ENCODE measurements around the gene SH3BGR.
"Not testable (repeated sequence)": the region's sequence is repeated elsewhere in the genome, so short reads cannot be mapped to it uniquely, and the experiment has no call there.

The SH3BGR gene

DNA sequence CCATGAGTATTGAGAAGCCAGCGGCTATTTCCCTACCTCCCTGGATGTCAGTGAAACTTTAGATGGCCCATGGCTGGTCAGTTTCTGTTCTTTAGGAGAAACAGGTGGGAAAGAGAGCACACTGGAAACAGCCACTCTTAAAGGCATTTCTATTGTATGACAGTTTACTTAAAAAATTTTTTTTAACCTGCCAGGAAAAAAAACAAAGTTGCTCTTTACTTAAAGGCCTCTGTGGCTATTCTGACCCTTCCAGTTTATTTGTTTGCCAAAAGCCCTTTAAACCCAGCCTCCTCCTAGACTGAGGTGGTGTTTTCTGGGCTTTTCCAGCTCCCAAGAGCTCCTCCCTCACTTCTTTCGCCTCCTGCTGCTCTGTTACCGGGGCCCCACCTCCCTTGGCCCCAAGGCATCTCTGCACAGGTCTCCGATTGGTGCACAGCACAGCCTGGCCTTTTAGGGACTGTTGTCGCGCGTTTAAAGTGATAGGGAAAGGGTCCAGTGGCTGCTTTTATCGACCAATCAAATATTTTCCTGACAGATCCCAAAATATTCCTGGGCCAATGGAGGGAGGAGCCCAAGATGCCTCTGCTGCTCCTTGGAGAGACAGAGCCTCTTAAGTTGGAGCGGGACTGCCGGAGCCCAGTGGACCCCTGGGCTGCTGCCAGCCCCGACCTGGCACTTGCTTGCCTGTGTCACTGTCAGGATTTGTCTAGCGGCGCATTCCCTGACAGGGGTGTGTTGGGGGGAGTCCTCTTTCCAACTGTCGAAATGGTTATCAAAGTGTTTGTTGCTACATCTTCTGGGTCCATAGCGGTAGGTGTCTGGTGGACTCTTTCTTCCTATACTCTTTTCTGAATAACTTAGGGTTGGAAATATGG, at the start of gene SH3BGR:
SH3BGR (plus strand) TSS at position 639 of the 875 bp plus-strand sequence; CDS start at position 766, 127 bp downstream.
- no peak for DNase-seq

DNA sequence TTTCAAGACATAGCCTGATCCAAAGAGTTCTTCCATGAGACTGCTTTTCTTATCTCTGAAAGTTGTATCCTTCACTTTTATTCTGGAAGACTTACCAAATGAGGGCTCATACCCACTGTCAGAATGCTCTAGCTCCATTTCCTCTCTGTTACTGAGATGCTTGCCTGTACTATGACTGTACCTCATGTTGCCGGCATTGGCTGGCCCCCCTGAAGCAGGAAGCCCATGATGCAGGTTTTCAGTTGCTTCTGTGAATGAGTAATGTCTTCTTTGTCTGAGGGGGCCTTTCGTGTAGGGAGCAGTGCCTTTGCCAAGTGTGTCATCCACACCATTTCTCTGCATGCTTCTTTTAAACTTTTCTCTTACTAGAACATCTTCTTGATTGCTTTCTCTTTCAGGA, 45.7 kb upstream of the SH3BGR start:
- no peak for DNase-seq

DNA sequence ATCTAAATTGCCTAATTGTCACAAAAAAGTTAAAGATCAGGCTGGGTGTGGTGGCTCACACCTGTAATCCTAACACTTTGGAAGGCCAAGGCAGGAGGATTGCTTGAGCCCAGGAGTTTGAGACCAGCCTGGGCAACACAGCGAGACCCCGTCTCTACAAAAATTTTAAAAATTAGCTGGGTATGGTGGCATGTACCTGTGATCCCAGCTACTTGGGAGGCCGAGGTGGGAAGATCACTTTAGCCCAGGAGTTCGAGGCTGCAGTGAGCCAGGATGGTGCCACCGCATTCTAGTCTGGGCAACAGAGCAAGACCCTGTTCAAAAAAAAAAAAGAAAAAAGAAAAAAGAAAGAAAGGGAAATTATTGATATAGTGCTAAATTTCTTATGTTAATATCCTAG, 32.6 kb upstream of the SH3BGR start:
- DNase-seq: not testable (repeated sequence)

DNA sequence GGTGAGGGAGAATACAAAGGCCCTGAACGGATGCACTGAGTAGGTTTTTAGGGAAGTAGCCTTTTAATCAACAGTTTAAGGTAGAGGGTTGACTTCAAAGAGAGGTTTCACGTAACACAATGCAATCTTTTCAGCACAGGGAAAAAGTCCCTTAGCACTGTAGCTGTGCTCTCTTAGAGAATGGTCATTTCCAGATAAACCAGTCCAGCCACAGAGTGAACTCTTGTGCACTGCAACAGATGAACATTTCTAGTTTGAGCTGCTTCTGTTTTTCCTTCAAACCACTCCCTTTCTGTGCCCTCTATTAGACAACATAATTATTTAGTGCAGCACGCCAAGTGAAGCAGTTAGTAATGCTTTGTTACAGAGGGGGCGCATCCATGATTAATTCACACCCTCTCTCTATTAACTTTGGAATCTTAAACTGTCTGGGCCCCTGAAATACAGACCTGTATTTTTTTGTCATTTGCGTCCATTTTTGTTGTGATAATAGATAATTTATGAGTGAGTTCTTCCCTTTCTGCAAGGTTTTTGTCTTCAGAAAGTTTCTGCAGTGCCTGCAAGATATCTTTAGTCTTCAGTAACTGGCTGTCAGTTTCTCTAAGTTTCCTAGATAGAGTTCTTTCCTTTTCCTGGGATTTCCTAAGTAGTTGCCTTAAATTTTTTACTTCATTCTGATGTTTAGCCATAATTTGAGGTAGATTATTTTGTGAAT, 29.1 kb upstream of the SH3BGR start:
- no peak for DNase-seq

DNA sequence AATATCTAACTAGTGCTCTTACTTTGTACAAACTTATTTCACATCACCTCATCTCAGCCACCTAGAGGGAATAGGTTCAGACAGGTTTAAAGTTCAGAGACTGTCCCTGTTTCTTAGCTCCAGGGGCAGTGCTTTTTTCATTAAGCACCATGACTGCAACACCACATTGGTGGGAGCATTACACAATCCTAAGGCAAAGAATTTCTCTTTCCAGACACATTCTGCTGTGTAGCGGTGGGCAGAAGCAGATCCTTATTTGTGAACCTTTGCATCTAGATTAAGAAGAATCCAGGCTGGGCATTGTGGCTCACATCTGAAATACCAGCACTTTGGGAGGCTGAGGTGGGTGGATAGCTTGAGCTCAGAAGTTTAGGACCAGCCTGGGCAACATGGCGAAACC, 22.3 kb upstream of the SH3BGR start:
- DNase-seq: no peak

DNA sequence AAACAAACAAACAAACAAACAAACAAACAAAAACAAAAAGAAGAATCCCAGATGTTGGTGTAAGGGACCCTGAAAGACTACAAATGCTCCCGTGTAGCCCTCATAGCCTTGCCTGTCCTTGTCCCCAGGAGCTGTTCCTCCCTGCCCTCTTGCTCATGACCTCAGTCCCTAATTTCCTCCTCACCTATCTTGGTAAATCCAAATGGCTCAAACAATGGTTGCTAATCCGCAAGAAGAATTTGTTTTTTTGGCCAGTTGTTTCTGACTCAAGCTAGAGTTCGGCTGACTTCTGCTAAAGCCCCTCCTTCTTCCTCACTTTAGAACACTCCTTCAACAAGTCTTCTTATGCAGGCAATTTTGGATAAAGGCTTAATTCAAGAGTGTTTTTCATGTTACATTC, 21.8 kb upstream of the SH3BGR start:
- DNase-seq: no peak

DNA sequence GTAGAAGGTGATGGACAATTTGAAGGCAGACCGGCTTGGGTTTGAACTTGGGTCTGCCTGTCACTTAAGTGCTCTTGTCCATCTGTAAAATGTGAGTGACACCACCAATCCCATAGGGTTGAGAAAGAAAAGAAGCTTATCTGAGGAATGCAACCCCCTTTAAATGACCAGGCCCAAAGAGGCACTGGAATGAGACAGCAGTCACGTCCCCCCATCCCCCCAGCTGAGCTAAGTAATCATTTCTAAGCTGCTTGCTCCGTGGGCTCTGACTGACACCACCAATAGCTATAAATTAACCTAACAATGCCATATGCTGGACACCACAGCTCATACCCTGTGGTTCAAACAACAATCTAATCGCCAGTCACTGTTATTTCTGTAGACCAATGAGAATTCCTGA, 21.3 kb upstream of the SH3BGR start:
- no peak for DNase-seq

DNA sequence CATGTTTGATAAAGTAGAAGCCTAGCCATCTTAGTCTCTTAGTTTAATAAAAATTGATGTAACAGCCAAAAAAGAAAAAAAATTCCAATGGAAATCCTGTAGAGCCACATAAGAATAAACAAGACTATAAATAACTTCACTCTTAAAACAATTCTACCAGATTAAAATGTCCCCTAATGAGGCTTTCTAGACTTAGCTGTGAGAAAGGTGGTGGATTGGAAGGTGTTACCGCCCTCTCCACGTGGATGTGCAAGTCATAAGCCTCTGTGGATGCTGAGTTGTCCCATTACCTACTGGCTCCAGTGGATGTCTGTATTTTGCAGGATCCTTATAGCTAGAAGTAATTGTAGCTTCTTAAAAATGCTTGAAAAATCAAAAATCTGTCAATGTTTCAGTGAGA, 20.8 kb upstream of the SH3BGR start:
- DNase-seq: no peak

DNA sequence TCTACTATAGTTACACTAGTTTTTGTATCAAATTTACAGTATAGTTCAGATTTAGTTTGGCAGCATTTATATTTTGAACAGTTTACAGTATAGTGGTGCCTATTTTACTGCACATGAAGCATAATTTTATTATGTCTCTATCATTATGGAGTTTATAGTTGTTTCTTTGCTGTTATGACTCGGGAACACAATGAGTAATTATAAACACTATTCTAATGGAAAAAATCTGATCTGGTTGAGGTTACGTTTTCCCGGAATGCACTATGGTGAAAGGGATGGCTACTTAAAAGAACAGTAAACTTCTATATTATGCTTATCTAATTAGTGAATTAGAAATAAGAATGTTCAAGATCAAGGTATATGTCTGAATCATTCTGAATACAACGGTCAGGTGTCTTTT, 16.8 kb upstream of the SH3BGR start:
- DNase-seq: no peak

DNA sequence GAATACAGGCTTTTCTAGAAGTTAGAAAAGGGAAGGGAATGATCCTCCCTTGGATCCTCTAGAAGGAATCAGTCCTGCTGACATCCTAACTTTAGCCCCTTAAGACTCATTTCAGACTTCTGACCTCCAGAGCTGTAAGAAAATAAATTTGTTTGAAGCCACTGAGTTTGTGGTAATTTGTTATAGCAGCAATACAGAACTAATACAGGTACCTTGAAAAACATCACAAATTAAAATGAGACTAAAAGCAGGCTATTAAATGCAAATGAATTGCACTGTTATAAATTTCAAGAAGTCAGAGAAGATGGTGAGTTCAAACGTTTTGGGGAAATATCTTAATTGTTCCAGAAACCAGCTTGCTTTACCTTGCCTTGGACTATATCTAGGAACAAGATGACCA, 12.5 kb upstream of the SH3BGR start:
- DNase-seq: no peak

DNA sequence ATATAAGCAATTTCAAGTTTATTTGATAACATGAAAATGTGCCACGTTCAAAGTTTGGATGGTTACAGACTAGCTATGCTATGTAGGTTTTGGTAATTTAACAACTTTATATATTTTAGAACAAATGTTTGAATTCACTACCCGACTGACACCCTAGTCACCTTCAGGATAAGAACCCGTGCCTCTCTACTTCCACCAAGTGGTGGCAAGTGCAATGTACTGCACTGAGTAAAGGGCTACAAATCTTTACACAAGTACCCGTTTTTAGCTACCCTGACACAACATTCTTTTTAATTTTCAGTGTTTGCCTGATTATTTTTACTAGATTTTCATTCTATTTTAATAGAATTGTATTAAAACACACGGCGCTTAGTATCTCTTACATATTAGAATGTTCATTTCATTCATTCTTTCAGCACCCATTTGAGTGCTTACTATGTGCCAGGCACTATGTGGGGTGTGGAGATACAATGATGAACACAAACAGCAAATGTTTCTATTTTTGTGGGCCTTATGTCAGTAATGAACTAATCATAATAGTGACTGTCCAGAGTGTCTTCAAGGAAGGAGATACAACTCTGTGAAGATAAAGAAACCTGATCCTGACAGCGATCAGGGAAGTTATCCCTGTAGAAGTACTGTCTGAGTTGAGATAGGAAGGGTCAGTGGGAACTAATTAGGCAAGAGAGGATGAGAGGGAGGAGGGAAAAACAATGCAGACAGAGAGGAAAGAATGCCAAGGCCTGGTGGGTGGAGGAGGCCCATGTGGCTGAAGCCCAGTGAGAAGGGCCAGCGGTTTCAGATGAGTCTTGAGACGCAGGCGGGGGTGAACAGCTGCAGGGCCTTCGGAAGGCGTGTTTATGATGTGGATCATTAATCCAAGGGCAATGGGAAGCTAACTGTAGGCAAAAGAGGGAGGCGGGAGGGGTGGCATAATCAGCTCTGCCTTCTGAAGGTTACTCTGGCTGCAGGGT, 10.0 kb upstream of the SH3BGR start:
- DNase-seq: peak; percentile 33 to 58

DNA sequence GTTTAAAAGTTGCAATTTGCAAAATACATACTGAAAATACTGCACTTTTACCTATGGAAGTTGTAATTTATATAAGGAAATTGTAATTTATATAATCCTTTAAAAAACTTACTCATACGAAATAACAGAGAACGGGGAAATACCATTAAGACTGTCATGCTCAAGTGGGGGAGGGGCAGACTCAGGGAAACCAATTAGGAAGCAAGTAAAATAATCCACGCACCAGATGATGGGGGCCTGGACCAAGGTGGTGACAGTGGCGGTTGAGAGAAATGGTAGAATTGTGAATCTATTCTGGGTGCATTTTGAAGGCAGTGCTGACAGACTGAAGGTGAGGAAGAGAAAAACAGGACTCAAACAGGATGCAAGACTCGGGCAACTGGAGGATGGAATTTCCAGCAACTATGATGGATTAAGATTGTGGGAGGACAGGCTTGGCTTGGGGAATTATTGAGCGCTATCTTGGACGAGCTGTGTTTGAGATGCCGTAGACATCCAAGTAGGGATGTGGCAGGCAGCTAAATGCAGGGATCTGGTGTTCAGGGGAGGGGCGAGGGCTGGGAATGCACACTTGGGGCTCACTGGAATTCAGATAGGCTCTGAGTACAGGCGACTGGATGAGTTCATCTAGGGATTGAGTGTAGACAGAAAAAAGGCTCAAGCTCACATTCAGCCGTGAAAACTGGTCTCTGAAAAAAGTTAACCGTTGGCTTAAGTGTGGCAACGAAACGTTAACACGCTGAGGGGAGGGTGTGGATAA, 7.2 kb upstream of the SH3BGR start:
- peak in 1 of 2 experiments; percentile 11 for DNase-seq

DNA sequence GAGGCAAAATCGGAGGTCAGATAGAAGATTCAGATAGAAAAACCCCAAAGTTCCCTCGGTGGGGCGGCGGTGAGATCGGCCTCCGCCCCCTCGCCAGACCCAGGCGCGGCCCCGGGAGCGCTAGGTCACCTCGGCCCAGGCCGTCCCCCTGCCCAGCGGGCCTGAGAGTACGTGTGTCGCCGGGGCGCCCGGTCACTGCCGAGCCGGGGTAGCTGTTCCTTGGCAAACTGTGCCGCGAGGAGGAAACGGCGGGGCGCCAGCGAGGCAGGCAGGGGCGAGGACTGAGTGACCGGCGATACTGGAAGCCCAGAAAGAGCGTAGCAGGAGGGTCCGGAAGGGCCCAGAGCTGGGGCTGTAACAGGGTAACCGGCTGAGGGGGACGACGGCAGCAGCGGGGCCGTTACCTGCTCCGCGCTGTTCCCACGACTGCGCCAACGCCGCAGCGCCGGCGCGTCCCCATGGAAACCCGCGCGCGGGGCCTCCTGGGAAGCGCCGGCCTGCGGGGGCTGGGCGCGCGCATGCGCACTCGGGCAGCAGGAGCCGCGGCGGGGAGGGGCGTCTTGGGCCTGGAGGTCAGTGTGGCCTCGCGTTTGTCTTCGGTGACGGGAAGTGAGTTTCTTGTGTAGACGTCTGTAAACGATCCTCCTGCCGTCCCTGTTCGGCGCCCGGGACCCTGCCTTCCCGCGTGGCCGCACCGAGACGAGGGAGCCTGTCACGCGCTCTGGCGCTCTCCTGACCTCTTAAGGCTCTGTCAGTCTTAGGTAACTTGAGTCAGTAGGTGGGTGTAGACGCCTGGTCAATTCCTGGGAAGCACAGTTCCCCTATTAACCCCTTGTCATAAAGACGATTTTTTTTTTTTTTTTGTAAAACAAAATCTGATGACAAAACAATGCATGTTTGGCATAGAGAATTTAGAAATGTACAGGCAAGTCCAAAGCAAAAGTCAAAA, 6.2 kb upstream of the SH3BGR start, which contains the start of gene LCA5L:
LCA5L (minus strand) TSS at position 458 of the 949 bp plus-strand sequence. CDS start 17,285 bp downstream, outside the sequence.
- DNase-seq: peak; percentile 80 to 87

DNA sequence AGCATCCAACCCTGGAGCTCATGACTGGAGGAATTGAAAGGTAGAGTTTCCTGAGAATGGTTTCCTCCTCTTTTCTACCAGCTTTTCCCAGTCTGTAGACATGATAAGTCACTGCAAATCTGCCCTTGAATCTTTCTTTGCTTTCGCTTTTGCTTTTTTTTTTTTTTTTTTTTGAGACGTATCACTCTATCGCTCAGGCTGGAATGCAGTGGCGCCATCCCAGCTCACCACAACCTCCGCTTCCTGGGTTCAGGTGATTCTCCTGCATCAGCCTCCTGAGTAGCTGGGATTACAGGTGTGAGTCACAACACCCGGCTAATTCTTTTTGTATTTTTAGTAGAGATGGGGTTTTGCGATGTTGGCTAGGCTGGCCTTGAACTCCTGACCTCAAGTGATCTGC, 4.5 kb upstream of the SH3BGR start:
- no peak for DNase-seq

DNA sequence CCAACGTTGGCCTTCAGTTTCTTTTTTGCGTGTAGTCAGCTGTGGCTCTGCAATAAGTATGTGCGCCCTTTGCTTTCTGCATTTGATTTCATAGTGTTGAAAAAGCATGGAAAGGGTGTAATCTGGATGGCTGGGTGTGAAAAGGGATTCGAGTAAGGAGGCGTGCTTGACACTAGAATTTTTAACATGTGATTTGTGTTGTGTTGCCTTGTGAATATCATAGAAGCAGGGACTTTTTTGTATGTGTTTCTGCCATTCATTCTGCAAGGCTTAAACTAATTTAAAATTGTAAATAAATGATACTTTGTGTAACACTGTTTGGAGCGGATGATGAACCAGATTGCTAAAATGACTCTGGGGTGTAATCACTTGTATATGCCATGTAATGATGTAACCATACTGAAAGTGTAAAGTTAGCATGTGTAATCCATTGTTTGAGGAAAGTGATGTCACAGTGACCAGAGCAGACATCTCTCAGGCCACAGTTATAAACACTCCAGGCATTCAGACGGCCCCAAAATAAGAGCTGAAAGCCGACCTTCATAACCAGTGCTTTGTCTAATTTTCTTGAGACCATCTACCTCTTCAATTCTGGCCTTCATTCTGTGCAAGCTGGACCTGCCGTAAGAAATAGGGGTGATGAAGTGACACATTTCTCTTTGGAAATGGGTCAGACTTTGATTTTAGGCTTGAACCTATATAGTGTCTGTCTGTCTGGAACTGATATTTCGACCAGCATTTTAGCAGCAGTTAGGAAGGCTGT, 618 bp downstream of the SH3BGR start:
- no peak for DNase-seq

DNA sequence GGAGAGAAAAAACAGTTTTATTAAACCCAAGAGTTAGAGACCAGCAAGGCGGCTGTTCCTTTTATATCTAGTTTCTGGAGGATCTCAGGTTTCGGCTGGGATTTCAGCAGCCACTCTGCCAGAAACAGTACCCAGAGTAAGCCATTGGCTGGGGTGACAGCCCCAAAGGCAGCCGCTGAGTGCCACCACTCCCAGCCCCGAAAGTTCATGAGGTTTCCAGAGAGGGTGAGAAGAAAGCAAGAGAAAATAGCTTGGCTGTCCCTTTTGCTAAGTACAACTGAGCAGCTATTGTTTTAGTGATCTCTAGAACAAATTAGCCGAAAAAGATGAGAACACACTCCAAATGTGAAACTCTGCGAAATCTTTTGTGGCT, 1.2 kb downstream of the SH3BGR start:
- DNase-seq: no peak

DNA sequence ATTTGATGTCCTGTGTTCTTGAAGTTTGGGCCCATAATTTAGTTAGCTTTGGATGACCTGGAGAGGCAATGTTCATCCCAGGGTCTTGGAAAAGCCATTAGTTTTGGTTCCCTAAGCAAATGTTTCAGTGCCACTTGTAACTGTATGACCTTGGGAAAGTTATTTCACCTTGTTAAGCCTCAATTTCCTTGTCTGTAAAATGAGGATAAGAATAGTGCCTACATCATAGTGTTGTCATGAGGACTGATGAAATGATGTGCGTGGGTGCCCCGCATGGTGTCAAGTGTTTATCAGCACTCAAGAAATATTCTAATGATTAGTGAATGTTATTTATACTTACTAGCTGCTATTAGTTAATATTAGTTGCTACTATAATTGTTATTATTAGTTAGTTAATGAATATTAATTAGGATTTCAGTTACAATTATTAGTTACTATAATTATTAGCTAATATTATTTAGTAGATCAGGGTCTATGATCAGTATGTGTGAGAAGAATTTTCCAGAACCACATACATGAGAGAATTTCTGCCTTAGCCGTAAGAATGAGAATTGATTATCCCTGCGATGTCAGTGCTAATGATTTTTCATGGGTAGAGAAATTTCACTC, 1.9 kb downstream of the SH3BGR start:
- DNase-seq: no peak

DNA sequence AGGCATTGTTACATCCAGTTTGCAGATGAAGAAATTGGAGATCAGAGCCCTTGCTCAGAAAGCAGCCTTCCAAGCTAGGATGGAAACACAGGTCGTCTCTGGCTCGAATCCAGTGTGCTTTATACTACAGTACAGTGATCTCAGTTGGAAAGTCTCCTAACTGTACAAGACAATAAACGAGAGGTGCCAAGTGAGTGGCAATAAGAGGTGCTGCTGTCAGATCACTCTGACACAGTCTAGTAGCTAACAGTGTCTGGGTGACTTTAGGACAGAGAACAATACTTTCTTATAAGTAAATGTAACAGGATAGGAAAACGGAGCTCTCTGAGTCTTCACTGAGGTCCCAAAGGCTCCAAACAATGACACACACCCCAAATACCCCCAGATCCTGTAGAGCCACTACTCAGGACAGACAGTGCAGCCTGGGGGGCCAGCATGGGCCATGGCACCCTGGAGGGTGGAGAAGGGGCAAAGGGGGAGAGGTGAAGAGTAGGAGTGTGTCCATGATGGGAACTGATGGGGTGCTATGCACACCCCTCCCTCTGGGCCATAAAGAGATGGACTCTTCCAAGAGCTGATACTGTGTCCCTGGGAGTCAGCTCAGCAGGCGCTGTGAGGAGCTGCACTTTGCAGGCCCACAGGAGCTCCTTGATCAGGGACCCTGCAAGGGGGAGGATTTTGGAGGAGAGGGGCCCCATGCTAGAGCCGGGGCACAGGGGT, 3.3 kb downstream of the SH3BGR start:
- no peak for DNase-seq

DNA sequence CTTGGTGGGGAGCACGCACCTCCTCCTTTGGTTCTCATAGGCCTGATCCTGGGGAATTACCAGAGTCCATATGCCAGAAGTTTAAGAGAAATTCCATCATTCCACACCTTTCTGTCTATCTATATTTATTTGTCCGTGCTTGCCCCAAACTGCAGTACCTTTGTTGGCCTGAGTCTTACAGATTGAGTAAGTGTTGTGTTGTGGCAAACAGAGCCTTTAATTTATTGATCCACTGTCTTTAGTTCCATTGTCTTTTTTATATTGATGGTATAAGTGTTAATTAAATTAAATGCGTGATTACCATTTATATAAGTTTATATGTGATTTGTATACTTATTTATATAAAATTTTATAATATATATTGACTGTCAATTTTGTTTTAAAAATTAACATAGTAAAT, 4.9 kb downstream of the SH3BGR start:
- no peak for DNase-seq
